ENCODE results near the gene PFKL. TPM values are rescaled to one million over a fixed set of nuclear protein-coding genes. Genes with fewer than 3 reads are reported as not detected.
"Not testable (repeated sequence)": the region's sequence is repeated elsewhere in the genome, so short reads cannot be mapped to it uniquely, and the experiment has no call there.

The PFKL gene
- total RNA-seq, 4 donors from 2014 or later: 11.9 to 20.6 (median 16.8) TPM

DNA sequence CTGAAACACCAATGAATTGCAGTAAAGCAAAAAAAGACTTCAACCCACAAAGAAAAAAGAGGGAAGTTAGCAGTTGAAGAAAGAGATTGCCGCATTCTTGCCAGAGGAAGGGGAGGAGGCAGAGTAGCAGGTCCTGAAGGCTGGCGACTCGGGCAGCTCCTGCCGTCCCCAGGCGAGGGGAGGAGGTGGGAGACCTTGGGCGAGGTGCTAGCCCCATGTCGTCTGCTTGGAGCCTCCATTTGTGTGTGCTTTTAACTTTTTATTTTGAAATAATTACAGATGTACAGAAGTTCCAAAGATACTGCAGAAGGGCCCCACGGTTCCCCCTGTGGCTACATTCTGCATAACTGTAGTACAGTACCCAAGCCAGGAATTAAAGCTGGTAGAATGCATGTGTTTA, 60.3 kb downstream of the PFKL start:
- DNase-seq: no peak

DNA sequence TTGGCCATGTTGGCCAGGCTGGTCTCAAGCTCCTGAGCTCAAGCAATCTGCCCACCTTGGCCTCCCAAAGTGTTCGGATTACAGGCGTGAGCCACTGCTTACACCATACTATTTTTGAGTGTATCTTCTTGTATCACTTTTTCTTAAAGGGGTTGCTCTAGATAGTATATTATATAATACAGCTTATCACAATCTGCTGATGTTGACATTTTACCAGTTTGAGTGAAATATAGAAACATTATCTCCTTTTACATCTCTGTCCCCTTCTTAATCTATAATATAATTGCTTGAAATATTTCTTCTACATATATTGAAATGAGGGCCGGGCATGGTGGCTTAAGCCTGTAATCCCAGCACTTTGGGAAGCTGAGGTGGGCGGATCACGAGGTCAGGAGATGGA, 62.0 kb downstream of the PFKL start:
- H3K36me3 ChIP-seq; H3K9me3 ChIP-seq; H3K27ac ChIP-seq; in situ Hi-C loops (cut with MboI; ENCODE audit: low sequenced_read_pairs in 4 of 4); intact Hi-C loops (cut with DNase I; ENCODE audit: low total_unique reads); ATAC-seq; H3K4me1 ChIP-seq; H3K4me3 ChIP-seq; DNase-seq: not testable (repeated sequence)
- peaks cover 0 to 17% (median 8%) of the 10 kb centered on the region in 3 donors for H3K27me3 ChIP-seq

More for the DNA sequence above, 60.3 kb downstream of the PFKL start:
- H3K27me3 ChIP-seq: peaks cover 3 to 17% (median 9%) of the 10 kb centered on the region in 3 donors
- no peak for ATAC-seq
- in situ Hi-C loops (cut with MboI; ENCODE audit: low sequenced_read_pairs in 4 of 4) (no loop called here), intact Hi-C loops (cut with DNase I; ENCODE audit: low total_unique reads) (no loop called here)
- H3K4me1 ChIP-seq: no peaks in the 10 kb centered on the region
- H3K27ac ChIP-seq: no peak overlapping the region
- H3K36me3 ChIP-seq: no peaks in the 10 kb centered on the region
- no peaks in the 10 kb centered on the region for H3K9me3 ChIP-seq
- H3K4me3 ChIP-seq: no peak overlapping the region
- TF ChIP-seq, protein P1, sequence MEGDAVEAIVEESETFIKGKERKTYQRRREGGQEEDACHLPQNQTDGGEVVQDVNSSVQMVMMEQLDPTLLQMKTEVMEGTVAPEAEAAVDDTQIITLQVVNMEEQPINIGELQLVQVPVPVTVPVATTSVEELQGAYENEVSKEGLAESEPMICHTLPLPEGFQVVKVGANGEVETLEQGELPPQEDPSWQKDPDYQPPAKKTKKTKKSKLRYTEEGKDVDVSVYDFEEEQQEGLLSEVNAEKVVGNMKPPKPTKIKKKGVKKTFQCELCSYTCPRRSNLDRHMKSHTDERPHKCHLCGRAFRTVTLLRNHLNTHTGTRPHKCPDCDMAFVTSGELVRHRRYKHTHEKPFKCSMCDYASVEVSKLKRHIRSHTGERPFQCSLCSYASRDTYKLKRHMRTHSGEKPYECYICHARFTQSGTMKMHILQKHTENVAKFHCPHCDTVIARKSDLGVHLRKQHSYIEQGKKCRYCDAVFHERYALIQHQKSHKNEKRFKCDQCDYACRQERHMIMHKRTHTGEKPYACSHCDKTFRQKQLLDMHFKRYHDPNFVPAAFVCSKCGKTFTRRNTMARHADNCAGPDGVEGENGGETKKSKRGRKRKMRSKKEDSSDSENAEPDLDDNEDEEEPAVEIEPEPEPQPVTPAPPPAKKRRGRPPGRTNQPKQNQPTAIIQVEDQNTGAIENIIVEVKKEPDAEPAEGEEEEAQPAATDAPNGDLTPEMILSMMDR (IDR thresholded peaks at IDR 0.05 in 4 of 5, conservative IDR thresholded peaks at IDR 0.05 in 1 of 5): no peak
- no peak for TF ChIP-seq POLR2A (IDR thresholded peaks at IDR 0.05)

DNA sequence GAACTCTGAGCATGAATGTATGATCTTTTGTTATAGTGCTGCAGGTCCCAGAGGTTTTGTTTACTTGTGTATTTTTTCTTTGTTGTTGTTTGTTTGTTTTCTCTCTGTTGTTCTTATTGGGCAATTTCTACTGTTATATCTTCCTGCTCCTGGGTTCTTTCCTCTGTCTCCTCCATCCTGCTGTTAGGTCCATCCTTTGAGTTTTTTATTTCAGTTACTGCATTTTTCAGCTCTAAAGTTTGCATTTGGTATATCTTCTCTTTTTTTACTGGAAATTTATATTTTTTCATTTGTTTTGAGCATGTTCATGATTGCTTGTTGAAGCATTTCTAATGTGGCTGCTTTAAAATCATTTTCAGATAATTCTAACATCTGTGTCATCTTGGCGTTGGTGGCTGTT, 63.4 kb downstream of the PFKL start:
- in situ Hi-C loops (cut with MboI; ENCODE audit: low sequenced_read_pairs in 4 of 4): no loop called here
- peaks cover 0 to 12% (median 6%) of the 10 kb centered on the region in 3 donors for H3K27me3 ChIP-seq
- no peak for ATAC-seq

DNA sequence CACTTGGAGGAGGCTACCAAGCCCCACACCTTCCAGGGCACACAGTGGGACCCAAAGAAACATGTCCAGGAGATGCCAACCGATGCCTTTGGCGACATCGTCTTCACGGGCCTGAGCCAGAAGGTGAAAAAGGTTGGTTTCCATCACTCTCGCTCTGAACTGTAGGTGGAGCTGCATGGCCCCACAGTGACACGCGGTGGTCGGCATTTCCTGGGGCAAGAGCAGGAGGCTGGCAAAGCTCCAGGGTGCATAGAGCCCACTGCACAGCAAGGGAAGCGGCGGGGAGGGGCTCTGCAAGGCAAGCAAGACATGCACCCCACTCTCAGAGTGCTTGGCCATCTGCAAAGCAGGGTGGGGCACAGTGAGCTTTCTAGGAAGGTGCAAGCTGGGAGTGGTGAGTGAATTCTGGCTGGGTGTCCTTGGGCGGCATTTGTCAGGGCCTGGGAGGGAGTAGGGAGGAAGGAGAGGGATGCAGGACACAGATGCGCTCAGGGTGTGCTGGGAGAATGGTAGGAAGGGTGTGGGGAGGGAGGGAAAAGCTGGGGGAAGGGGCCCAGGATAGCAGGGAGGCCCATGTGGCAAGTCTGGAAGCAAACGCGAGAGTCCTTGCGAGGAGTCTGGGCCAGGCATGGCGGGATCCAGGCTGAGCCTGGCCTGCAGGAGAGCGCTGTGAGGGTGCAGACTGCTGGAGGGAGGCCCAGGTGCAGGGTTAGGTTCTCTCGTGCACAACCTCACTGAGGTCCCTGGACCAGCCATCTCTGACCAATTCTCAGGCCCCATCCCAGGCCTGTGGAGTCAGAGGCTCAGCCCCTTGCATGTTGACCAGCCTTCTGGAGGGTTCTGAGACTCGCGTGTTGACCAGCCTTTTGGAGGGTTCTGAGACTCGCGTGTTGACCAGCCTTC, 64.5 kb downstream of the PFKL start:
- Histone ChIP-seq H3K4me3 (no peak overlapping the region), H3K4me1 (no peaks in the 10 kb centered on the region), H3K27ac (no peak overlapping the region), H3K27me3 (peaks cover 7 to 15% (median 8%) of the 10 kb centered on the region in 3 donors), H3K36me3 (no peaks in the 10 kb centered on the region), H3K9me3 (no peaks in the 10 kb centered on the region)
- DNase-seq (no peak), ATAC-seq (no peak)
- intact Hi-C loops (cut with DNase I; ENCODE audit: low total_unique reads) (no loop called here), in situ Hi-C loops (cut with MboI; ENCODE audit: low sequenced_read_pairs in 4 of 4) (no loop called here)
- TF ChIP-seq POLR2A (IDR thresholded peaks at IDR 0.05): no peak
- TF ChIP-seq, protein P1 (IDR thresholded peaks at IDR 0.05 in 4 of 5, conservative IDR thresholded peaks at IDR 0.05 in 1 of 5): no peak

More for the DNA sequence above, 63.4 kb downstream of the PFKL start:
- DNase-seq: no peak
- Histone ChIP-seq H3K4me1 (no peaks in the 10 kb centered on the region), H3K4me3 (no peak overlapping the region), H3K36me3 (no peaks in the 10 kb centered on the region), H3K27ac (no peak overlapping the region), H3K9me3 (no peaks in the 10 kb centered on the region)
- TF ChIP-seq, protein P1 (IDR thresholded peaks at IDR 0.05 in 4 of 5, conservative IDR thresholded peaks at IDR 0.05 in 1 of 5): no peak
- no peak for TF ChIP-seq POLR2A (IDR thresholded peaks at IDR 0.05)
- intact Hi-C loops (cut with DNase I; ENCODE audit: low total_unique reads): no loop called here

DNA sequence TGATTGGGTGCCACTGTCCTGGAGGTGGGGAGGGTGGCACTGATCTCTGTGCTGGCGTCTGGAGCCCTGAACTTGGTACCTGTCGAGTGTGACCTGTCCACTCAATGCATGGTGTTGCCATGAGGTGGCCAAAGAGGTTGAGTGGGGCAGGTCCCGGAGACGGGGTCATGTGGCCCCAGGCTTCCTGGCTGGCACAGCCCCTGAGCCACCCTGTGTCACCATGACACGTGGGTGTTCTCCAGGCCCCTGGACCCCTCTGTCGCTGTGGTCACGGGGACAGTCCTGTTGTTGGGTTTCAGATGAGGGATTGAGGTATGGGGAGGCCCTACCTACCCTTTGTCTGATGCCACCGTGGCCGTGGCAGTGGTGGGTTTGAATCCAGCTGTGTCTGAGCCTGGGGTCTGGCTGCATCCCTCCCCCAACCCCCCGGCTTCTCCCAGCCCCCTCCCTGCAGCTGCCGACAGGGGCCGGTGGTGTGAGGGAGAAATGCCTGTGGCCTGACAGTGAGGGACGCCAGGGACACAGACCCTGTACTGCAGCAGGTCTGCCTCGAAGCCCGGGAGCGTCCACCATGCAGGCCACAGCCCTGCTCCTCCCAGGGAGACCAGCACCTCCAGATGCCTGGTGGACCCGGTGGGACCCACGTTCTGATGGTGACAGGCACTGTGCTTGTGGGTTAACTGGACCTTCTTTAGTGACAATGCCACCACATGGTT, 65.6 kb downstream of the PFKL start:
- Histone ChIP-seq H3K4me1 (no peaks in the 10 kb centered on the region), H3K27me3 (peaks cover 12 to 20% (median 14%) of the 10 kb centered on the region in 3 donors), H3K27ac (no peak overlapping the region), H3K4me3 (no peak overlapping the region), H3K36me3 (no peaks in the 10 kb centered on the region), H3K9me3 (no peaks in the 10 kb centered on the region)
- ATAC-seq: no peak
- DNase-seq: no peak
- in situ Hi-C loops (cut with MboI; ENCODE audit: low sequenced_read_pairs in 4 of 4) (no loop called here), intact Hi-C loops (cut with DNase I; ENCODE audit: low total_unique reads) (no loop called here)
- TF ChIP-seq, protein P1 (IDR thresholded peaks at IDR 0.05 in 4 of 5, conservative IDR thresholded peaks at IDR 0.05 in 1 of 5): no peak
- no peak for TF ChIP-seq POLR2A (IDR thresholded peaks at IDR 0.05)

All from gastrocnemius medialis (tissue), 4 donors.